Measurements from ENCODE around the gene CDHR4.
"Not testable (repeated sequence)": the region's sequence is repeated elsewhere in the genome, so short reads cannot be mapped to it uniquely, and the experiment has no call there.

CDHR4 gene

GRCh38 chr3:49781415-49782199 is 18.1 kb downstream of the CDHR4 start:
- DNase-seq (ENCODE audit: low read depth in 1 of 2, low spot score in 1 of 2) = no peak

GRCh38 chr3:49780975-49781365 is 18.7 kb downstream of the CDHR4 start:
- DNase-seq (ENCODE audit: low read depth in 1 of 2, low spot score in 1 of 2) = not testable (repeated sequence)

- DNase-seq (ENCODE audit: low read depth in 1 of 2, low spot score in 1 of 2) = no peak
Measured at GRCh38 chr3:49780080-49780974, 19.3 kb downstream of the CDHR4 start.

- no peak for DNase-seq (ENCODE audit: low read depth in 1 of 2, low spot score in 1 of 2)
Measured at GRCh38 chr3:49779358-49780079, 20.2 kb downstream of the CDHR4 start.

GRCh38 chr3:49776101-49776500 is 23.6 kb downstream of the CDHR4 start:
- not testable (repeated sequence) for DNase-seq (ENCODE audit: low read depth in 1 of 2, low spot score in 1 of 2)

GRCh38 chr3:49775538-49775937 is 24.1 kb downstream of the CDHR4 start:
- DNase-seq (ENCODE audit: low read depth in 1 of 2, low spot score in 1 of 2) = no peak

GRCh38 chr3:49772703-49773102 is 27.0 kb downstream of the CDHR4 start:
- DNase-seq (ENCODE audit: low read depth in 1 of 2, low spot score in 1 of 2) = no peak

GRCh38 chr3:49771340-49771938 is 28.2 kb downstream of the CDHR4 start:
- no peak for DNase-seq (ENCODE audit: low read depth in 1 of 2, low spot score in 1 of 2)

- DNase-seq (ENCODE audit: low read depth in 1 of 2, low spot score in 1 of 2) = no peak
Measured at GRCh38 chr3:49769926-49770325, 29.7 kb downstream of the CDHR4 start.

- DNase-seq (ENCODE audit: low read depth in 1 of 2, low spot score in 1 of 2) = no peak
Measured at GRCh38 chr3:49769286-49769915, 30.3 kb downstream of the CDHR4 start.

- no peak for DNase-seq (ENCODE audit: low read depth in 1 of 2, low spot score in 1 of 2)
Measured at GRCh38 chr3:49763981-49764380, 35.7 kb downstream of the CDHR4 start.

- DNase-seq (ENCODE audit: low read depth in 1 of 2, low spot score in 1 of 2) = no peak
Measured at GRCh38 chr3:49761661-49762060, 38.0 kb downstream of the CDHR4 start.

- DNase-seq (ENCODE audit: low read depth in 1 of 2, low spot score in 1 of 2) = no peak
Measured at GRCh38 chr3:49759226-49759625, 40.4 kb downstream of the CDHR4 start.

- DNase-seq (ENCODE audit: low read depth in 1 of 2, low spot score in 1 of 2) = no peak
Measured at GRCh38 chr3:49757197-49757596, 42.5 kb downstream of the CDHR4 start.

GRCh38 chr3:49756036-49756435 is 43.6 kb downstream of the CDHR4 start:
- DNase-seq (ENCODE audit: low read depth in 1 of 2, low spot score in 1 of 2) = no peak

GRCh38 chr3:49754536-49754935 is 45.1 kb downstream of the CDHR4 start:
- DNase-seq (ENCODE audit: low read depth in 1 of 2, low spot score in 1 of 2) = no peak

- no peak for DNase-seq (ENCODE audit: low read depth in 1 of 2, low spot score in 1 of 2)
Measured at GRCh38 chr3:49751501-49751900, 48.2 kb downstream of the CDHR4 start.

- no peak for DNase-seq (ENCODE audit: low read depth in 1 of 2, low spot score in 1 of 2)
Measured at GRCh38 chr3:49750056-49750455, 49.6 kb downstream of the CDHR4 start.

- DNase-seq (ENCODE audit: low read depth in 1 of 2, low spot score in 1 of 2) = not testable (repeated sequence)
Measured at GRCh38 chr3:49748874-49749273, 50.8 kb downstream of the CDHR4 start.

GRCh38 chr3:49747792-49748480 is 51.7 kb downstream of the CDHR4 start:
- no peak for DNase-seq (ENCODE audit: low read depth in 1 of 2, low spot score in 1 of 2)
